KBM-7 (cell line): ENCODE data around the gene MC3R.

Experiments
- DNase-seq: peaks from one replicate; pipeline ENCODE4 v3.0.0-alpha.2; 2015
- in situ Hi-C: fragments of 300-500 bp; cut with MboI; formaldehyde crosslinking; loops from 2 replicates; pipeline ENCODE4 v1.14.3; 2020; ENCODE audit warnings: low sequenced_read_pairs, low pct_unique_long_range_greater_than_20kb, mixed read lengths

The MC3R gene

DNA sequence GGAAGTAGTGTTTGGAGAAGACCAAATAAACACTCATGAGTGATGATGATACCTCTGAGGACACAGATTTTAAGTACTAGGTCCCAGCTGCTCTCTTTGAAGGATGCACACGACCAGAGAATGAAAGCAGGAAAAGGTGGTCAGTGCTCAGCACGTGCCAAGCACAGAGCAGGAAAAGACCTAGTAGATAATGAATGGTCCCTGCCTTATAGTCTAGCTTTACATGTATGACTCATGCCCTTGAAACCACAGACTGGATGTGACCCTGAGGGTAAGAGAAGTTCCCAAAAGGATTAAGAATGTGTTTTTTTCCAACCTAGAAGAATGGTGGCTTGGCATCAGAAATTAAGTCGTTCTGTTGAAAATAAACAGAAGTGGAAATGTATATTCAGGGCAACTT, 2.8 kb upstream of the MC3R start:
- DNase-seq: peak; percentile 8
- in situ Hi-C loops: no loop called here

DNA sequence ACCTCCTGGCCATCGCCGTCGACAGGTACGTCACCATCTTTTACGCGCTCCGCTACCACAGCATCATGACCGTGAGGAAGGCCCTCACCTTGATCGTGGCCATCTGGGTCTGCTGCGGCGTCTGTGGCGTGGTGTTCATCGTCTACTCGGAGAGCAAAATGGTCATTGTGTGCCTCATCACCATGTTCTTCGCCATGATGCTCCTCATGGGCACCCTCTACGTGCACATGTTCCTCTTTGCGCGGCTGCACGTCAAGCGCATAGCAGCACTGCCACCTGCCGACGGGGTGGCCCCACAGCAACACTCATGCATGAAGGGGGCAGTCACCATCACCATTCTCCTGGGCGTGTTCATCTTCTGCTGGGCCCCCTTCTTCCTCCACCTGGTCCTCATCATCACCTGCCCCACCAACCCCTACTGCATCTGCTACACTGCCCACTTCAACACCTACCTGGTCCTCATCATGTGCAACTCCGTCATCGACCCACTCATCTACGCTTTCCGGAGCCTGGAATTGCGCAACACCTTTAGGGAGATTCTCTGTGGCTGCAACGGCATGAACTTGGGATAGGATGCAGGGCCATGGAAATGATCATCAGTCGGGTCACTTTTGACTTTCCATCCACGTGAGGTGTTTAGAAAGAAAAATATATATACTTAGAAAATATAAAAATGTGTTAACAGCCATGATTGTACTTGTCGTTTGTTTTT, 868 bp downstream of the MC3R start:
- in situ Hi-C loops: no loop called here

DNA sequence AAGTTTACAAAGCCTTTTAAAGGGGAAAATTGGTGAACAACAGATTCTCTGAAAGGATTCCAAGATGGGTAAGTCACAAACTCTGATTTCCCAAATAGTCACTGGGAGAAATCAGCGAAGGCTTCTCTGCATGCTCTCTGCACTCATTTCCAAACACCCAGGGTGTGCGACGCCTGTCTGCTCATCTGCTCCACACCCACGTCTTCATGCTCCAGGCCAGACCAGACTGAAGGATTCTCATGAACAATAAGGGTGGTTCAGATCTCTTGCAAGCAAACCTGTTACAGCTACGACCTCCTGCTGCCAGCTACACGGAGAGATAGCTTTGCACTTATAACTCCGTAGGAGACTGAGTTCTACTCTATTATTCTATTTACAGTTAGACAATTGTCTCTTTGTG, 1.4 kb downstream of the MC3R start:
- in situ Hi-C loops: no loop called here

More for the DNA sequence above, 868 bp downstream of the MC3R start:
- DNase-seq: peak; percentile 63

DNA sequence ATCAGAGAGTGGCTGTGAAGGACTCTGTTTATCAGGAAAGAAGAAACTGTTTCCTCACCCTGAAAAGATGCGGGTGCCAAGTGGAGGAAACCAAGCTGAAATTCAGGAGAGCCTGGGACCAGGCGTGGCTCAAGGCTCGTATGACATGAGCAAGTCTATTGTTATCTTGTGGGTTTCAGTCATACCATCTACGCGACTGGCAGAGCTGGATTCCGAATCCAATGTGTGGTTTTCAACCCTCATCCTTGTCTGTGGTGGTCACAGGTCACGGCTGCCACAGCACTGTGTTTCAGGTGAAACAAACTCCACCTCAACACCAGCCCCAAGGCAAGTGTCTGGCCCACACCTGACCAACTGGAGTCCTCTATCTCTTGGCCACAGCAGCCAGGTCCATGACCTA, 9.1 kb downstream of the MC3R start:
- no peak for DNase-seq
- in situ Hi-C loops: no loop called here

More for the DNA sequence above, 1.4 kb downstream of the MC3R start:
- DNase-seq: no peak

DNA sequence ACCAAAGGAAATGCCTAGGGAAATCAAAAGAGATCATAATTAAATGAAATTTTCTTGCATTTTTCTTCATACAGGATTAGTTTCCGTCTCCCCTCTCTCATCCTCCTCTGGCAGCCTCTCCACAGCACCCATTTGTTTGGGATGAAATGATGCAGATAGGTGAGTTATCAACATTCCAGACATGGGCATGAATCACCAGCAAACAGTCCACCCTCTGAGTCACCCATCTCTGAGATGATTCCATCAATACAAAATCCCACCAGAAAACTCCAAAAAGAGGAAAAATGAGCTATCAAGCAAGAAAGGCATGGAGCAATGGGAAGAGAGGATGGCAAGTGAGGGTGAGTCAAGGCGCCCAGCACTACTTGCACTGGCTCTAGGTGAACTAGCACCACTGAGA, 11.4 kb downstream of the MC3R start:
- no peak for DNase-seq
- in situ Hi-C loops: no loop called here

DNA sequence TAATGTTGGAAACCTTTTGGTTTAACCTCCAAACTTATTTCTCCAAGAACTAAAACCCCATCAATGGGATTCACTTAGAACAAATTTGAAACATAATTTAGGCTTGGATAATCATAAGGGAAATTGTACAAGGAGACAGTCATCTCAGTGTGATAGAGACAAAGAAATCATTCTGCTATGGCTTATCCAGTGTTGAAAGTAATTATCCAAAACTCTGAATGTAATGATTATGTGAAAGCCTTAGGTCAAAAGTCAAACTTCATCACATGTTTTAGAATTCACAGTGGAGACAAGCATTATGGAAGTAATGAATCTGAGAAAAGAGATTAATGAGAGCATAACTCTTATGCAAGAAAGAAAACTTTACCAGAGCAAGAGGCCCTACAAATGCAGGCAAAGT, 20.0 kb downstream of the MC3R start:
- in situ Hi-C loops: no loop called here
- DNase-seq: no peak

DNA sequence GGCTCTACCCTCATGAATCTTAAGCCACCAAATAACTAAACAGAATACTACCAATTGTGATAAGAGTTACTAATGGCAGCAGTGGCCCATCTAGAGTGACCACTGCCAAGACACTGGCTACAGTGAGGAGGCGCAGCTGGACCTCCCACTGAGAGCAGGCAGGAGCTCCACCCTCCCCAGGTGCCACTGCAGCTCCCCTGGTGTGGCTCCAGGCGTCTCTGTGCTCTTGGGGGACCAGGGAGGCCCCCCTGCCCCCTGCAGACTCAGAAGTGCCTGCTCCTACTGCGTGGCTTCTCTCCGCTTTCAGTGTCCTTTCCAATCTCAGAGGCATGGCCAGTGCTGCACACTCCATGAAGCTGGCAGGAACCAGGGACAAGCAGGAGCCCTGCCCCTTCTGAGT, 23.4 kb downstream of the MC3R start:
- no peak for DNase-seq
- in situ Hi-C loops: no loop called here

DNA sequence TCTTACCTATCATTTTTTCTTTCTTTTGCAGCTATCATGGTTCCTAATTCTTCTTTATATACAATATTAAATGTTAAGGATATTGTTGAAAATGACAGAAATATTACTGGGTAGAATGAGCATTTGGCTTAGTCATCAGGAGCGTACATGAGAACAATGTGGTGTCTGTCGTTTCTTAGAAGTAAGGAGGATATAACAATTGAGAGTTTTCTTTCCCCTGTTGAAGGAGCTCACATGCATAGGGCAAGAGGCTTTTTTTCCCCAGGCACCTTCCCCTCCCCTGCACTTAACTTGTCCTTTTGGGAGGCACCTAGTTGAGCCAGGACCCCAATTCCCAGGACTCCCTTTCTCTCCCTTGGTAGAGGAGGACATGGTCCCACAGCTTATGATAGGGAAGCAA, 25.0 kb downstream of the MC3R start:
- DNase-seq: no peak
- in situ Hi-C loops: no loop called here

DNA sequence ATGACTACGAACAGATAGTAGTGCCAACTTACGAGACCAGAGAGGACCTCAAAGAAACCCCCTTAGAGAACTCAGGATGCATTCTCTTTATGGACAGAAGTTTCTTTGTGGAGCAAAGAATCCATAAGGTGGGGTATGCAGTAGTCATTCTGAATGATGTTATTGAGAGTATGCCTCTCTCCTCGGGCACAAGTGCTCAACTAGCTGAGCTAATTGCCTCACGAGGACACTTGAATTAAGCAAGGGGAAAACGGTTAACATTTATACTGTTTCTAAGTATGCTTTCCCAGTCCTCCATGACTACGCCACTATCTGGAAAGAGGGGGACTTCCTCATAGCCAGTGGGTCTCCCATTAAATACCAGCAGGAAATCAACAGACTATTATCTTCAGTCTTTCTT, 25.6 kb downstream of the MC3R start:
- no peak for DNase-seq
- in situ Hi-C loops: no loop called here

DNA sequence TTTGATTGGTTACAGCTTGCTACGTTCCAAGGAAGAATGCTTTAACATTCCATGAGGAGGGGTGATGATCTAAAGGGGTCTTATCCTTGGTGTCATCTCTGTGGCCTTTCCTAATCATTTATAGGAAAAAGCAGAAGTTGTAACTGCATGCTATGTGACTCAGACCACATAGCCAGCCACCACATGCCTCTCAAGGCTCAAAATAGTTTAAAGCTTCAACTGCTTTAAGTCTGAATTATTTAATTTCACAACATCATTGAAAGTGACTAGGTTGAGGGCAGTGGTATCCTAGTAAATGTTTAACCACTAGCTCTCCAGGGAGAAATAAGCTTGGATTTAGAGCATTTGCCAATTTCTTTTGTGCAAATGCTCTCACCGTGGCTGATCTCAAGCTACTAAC, 29.7 kb downstream of the MC3R start:
- in situ Hi-C loops: no loop called here

DNA sequence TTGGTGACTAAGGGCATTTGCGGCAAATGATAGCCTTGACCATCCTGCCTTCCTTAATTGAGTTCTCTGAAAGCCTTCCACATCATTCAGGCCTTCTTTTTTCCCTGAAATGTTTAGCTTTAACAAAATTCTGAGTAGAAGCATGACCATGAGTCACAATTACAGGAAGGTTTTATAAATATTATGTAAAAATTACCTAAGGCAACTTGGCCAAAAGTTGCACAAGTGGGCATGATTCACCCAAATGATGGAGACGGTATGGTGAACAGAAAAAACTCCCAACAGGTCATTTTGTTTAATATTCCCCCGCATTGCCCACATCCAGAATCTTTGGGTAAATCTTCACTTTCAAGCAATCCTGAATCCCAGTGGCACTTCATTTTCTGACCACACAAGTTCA, 37.0 kb downstream of the MC3R start:
- no peak for DNase-seq
- in situ Hi-C loops: no loop called here

More for the DNA sequence above, 29.7 kb downstream of the MC3R start:
- DNase-seq: peak; percentile 18

DNA sequence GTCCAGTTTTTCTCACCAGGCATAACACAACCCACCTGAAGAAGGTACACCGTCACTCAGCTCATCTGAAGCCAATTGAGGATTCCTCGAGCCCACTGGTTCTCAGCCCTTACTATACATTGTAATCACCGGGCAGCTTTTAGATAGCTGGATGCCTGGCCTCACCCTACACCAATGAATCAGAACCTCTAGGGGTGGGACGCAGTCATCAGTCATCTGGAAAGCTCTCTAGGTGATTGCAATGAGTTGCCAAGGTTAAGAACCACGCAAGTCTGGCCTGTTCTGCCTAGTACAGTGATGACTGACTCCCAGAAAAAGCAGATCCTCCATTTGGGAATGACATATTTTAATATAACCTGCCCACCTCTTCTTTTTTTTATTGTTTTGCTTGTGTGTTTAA, 41.1 kb downstream of the MC3R start:
- no peak for DNase-seq
- in situ Hi-C loops: no loop called here

DNA sequence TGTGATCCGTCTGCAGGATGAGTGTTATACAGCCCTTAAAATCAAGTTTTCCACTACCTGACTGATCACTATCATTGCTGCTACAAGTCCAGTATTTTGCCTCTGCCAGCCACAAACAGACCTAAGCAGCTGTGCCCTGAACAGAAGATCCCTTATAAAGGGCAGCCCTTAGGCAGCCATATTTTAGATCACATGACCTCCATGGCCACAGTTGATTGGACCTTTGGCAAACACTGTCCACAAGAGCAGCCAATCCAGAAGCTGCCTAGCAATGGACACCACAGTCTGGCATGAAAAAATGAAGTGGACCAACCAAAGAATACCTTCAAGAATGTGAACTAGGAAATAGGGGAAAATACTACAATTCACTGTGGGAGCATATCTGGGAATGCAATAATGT, 50.8 kb downstream of the MC3R start:
- in situ Hi-C loops: no loop called here
- DNase-seq: no peak
